NCI-H2227 (cell line): ENCODE results near the gene CFAP57.
"Not testable (repeated sequence)": the region's sequence is repeated elsewhere in the genome, so short reads cannot be mapped to it uniquely, and the experiment has no call there.

ENCODE experiments used
- DNase-seq: peaks from one replicate; lab custom pipeline; 2025; ENCODE audit not compliant: unreplicated experiment; lab: John Stamatoyannopoulos, UW

The CFAP57 gene

GRCh38 chr1:43172527-43172972 lies 420 bp downstream of the CFAP57 start:
- peak; percentile 89 for DNase-seq

DNA sequence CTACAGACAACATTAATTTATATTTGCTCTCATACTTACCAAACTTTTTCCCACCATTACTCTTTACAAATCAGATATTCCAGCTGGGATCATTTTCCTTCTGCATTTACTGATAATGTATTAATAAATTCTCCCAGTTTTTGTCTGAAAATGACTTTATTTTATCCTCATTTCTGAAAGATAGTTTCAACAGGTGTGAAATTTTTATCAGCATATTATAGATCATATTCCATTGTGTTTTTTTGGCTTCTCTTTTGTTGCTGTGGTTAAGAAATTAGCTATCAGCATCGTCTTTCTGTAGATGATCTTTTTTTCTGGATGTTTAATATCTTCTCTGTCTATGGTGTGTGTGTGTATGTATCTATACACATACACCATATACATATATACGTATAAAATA lies 2.7 kb downstream of the CFAP57 start:
- no peak for DNase-seq

DNA sequence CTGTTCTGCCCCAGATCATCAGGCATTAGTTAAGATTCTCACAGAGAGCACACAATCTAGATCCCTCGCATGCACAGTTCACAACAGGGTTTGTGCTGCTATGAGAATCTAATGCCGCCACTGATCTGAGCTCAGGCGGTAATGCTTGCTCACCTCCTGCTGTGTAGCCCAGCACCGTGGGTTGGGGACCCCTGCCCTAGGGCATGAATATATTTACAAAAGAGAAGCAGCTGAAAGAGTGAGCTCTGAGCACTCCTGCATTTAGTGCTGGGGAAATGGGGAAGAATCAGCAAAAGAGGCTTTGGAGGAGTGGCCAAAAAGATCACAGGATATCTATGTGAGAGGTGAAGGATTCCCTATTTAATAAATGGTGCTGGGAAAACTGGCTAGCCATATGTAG lies 5.6 kb downstream of the CFAP57 start:
- no peak for DNase-seq

DNA sequence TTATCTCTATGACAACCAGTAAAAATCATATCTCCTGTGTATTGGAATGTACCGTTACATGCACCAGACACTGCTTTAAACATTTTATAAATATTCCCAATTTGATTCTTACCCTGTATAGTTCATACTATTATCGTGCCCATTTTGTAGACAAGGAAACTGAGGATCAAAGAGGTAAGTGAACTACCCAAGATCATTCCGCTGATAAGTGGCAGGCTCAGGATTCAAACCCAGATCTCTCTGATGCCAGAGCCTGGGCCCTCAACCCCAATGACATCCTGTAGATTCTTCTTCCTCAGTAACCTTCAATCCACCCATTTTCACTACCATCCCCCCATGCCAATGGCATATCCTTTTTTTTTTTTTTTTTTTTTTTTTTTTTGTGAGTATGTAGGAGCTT lies 12.3 kb downstream of the CFAP57 start:
- no peak for DNase-seq

DNA sequence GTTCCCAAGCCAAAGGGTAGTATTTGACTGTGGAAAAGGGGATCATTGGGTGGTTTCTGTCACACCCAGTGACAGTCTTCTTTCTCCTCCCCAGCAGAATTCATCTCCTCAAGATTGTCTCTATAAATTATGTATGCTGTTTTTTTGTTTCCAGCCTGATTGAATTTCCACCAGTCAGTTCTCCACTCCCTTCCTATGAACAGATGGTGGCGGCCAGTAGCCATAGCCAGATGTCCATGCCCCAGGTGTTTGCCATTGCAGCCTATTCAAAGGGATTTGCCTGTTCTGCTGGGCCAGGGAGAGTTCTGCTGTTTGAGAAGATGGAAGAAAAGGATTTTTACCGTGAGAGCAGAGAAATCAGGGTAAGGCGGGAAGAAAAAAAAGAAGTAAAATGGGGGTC lies 12.9 kb downstream of the CFAP57 start:
- no peak for DNase-seq

- no peak for DNase-seq
Measured at GRCh38 chr1:43188106-43188505, 16.0 kb downstream of the CFAP57 start.

- DNase-seq = no peak
Measured at GRCh38 chr1:43194509-43194908, 22.4 kb downstream of the CFAP57 start.

DNA sequence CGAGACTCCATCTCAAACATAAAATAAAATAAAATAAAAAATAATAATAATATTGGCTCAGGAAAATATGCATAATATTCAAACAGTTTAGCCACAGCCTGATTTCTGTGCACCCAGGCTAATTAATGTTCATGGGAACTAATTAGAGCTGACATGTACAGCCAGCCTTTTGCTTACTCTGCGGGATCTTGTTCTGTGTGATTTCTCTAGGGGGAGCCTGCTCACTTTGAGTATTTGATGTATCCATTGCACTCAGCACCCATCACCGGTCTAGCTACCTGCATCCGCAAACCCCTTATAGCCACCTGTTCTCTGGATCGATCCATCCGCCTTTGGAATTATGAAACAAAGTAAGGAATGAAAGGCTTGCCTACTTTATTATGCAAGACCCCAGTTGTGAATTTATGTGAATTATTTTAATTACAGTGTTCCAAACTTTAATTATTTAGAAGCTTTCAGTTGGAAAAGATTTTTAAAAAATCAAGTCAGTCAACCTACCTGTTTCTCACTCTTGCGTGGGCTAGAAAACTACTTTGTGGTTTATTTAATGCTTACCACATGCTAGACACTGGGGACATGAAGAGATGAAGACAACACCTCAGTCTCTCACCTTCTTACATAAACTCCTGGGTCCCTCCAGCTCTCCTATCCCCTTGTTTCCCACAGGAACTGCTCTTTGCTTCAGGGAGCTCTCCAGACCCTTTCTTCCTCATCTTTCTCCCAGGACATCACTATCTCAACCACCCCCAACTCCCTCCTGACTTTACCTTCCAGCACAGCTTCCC lies 25.4 kb downstream of the CFAP57 start:
- no peak for DNase-seq

DNA sequence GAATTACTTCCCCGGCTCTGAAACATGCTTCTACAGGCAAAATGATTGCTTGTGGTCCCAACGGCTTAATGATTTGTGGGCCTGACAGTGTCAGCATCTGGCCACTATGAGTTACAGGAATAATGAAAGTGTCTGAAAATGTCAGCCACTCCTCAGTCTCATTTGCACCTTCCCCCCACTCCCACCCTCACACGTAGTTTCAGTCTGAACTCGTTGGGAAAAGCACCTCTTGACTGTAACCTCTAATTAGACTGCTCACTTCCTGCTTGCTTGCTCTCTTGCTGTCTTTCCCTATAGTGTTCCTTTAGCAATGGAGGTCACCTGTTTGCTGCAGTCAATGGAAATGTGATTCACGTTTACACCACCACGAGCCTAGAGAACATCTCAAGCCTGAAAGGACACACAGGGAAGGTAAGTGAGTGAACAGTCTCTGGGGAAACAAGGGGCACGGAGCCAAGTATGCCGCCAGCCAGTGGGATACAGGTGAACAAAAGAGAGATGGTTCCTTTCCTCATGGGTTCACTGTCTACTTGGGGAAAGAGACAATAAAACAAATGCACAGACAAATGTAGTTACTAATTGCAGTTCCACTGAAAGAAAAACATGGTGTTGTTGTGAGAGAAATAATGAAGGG lies 27.1 kb downstream of the CFAP57 start:
- peak; percentile 82 for DNase-seq

GRCh38 chr1:43203859-43204258 lies 31.7 kb downstream of the CFAP57 start:
- no peak for DNase-seq

DNA sequence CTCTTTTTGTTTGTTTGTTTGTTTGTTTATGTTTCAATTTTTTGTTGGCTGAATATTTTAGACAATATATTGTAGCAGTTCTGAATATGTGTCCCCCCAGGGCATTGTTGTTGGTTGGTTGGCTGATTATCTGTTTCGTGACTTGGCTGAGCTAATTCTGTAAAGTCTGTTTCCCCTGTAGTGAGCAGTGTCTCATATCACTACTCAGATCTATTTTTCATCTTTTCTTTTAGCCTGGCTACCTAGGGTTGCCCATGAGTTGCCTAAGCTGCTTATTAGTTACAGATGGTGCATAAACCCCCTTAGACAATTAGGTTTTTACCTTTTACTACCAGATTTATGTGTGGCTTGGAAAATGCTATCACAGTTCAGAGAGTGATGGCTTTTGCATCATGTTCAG lies 32.3 kb downstream of the CFAP57 start:
- no peak for DNase-seq

GRCh38 chr1:43205671-43206070 lies 33.5 kb downstream of the CFAP57 start:
- DNase-seq = no peak

GRCh38 chr1:43206600-43207228 lies 34.6 kb downstream of the CFAP57 start:
- DNase-seq = no peak

- DNase-seq = no peak
Measured at GRCh38 chr1:43207229-43207853, 35.2 kb downstream of the CFAP57 start.

DNA sequence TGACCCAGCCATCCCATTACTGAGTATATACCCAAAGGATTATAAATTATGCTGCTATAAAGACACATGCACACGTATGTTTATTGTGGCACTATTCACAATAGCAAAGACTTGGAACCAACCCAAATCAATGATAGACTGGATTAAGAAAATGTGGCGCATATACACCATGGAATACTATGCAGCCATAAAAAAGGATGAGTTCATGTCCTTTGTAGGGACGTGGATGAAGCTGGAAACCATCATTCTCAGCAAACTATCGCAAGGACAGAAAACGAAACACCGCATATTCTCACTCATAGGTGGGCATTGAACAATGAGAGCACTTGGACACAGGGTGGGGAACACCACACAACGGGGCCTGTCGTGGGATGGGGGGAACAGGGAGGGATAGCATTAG lies 36.1 kb downstream of the CFAP57 start:
- not testable (repeated sequence) for DNase-seq

GRCh38 chr1:43214501-43215444 lies 42.6 kb downstream of the CFAP57 start:
- DNase-seq = no peak

DNA sequence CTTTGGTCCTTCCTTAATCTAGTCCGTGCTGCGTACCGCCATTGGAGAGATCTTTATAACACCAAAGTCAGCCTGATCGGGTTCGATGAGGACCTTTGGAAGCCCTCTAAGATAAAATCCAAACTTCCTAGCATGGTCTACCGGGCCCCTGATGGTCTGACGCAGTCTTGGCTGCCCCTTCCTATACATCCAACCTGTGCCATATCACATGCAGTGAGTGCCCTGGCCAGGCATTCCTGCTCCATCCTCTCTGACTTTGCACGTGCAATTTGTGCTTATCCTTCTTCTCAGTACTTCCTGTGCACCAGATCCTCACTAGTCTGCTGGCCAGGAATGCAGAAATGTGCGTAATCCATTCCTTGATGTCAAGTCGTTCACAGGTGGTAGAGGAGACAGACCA lies 45.6 kb downstream of the CFAP57 start:
- no peak for DNase-seq

- no peak for DNase-seq
Measured at GRCh38 chr1:43220905-43221778, 49.0 kb downstream of the CFAP57 start.

- DNase-seq = no peak
Measured at GRCh38 chr1:43221797-43222196, 49.7 kb downstream of the CFAP57 start.

GRCh38 chr1:43222879-43223278 lies 50.7 kb downstream of the CFAP57 start:
- no peak for DNase-seq
